Activated CD8-positive, alpha-beta memory T cell treated with anti-CD3 and anti-CD28 coated beads, Interleukin-2, amount 50 U/mL, for 1 hour (primary cell): ENCODE data around the gene RAB36.

Source experiments
- DNase-seq: peaks from one replicate; pipeline ENCODE4 v3.0.0-alpha.2; 2020; ENCODE audit errors: extremely low read depth

Gene RAB36

DNA sequence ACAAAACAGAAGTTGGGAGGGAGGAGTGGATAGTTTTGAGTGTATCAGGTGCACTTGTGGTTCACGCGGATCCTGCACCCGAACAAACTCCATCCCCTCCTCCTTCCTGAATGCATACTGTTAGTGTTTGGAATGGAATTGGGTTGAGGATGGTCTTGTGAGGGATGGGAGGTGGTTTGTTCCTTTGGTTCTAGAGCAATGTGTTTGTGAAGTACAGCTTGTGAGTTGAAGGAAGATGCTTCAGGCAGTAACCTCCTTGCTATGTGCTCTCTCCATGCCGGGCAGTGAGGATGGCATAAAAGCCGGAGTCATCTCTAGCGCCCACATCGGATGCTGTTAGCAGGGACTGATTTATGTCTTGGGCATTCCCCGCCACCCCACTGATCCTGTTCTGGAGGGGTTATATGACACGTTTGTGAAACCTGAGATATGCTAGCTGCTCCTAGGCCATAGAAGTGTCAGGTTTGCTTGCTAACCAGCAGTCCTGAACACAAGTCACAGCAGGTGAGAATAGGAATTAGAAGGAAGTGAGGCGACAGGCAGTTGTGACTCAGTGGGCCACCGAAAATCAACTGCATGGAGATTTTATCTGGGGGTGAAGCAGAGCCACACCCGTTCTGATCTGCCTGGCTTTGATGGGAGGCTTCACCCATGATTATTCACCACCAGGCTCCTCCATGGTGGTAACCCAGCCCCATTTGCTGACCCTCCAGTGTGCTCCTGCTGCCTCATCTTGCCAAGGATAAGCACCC lies 37.2 kb downstream of the RAB36 start:
- no peak for DNase-seq

DNA sequence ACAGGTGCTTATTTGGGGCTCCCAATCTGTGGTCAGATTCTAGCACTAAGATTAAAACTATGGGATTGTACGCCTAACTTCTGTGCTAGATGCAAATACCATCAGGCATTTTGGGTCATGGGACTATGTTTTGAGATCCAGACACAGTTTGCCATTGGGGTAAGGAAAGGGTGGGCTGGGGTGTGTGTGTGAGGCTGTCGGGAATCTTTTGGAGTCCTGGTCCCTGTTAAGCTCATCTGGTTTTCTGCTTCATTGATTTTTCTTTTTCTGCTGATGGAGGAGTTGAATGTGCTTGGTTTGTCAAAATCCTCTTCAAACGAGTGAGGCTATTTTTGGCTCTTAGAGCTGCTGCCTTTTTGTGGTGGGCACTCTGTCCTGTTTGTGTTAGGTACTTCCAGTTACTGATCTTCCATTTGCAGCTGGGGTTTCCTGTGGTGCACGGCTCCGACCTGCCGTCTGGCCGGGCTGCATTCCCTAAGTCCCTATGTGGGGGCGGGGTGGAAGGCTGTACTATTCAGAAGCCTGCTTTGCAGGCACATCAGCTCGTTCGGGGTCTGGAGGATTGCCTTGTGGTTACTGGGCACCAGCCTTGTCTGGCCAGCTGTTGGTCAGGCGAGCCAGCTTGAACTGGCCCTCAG lies 37.9 kb downstream of the RAB36 start:
- no peak for DNase-seq

DNA sequence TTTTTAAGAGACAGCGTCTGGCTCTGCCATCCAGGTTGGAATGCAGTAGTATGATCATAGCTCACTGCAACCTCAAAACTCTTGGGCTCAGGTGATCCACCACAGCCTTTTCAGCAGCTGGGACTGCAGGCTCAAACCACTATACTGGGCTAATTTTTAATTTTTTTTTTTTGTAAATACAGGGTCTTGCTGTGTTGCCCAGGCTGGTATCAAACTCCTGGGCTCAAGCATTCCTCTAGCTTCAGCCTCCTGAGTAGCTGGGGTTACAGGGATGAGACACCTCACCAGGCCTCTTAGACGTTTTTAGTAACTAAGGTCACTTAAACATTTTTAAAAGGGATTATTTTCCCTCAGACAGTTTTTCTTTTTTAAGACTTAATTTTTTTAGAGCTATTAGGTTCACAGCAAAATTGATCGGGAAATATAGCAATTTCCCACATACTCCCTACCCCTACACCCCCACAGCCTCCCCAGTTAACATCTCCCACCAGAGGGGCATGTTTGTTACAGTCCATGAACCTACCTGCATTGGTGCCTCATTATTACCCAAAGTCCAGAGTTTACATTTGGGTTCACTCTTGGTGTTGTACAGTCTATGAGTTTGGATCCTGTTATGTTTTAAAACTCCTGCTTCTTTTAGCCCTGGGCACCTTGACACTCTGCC lies 39.0 kb downstream of the RAB36 start:
- DNase-seq = no peak

DNA sequence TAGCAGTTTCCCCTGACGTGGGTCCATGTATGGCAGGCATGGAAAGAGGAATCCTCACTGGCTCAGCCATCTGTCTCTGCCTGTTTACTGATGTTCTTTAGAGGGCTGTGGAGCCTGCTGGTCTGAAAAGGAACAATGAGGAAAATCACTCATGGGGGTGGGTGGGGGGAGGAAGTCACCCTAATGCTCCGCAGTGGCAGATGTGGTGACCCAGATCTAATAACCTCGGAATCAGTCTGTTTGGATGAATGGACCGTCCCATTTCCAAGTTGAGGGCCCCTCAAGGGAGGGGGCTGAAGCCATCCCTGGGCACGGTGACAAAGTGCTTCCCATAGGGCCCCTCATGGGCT lies 39.5 kb downstream of the RAB36 start:
- DNase-seq = no peak

DNA sequence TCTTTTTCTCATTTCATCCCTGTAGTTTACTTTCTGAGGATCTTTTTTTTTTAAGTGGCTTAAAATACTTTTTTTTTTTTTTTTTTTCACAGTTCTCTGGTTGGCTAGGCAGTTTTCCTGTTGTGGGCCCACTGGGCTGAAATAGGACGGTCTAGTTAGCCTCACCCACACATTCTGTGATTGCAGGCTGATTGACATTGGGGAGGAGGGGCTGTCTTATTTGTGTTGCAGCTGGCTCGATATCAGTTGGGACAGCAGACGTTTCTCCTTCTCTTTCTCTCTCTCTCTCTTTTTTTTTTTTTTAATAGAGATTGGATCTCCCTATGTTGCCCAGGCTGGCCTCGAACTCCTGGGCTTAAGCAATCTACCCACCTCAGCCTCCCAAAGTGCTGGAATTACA lies 41.9 kb downstream of the RAB36 start:
- no peak for DNase-seq

DNA sequence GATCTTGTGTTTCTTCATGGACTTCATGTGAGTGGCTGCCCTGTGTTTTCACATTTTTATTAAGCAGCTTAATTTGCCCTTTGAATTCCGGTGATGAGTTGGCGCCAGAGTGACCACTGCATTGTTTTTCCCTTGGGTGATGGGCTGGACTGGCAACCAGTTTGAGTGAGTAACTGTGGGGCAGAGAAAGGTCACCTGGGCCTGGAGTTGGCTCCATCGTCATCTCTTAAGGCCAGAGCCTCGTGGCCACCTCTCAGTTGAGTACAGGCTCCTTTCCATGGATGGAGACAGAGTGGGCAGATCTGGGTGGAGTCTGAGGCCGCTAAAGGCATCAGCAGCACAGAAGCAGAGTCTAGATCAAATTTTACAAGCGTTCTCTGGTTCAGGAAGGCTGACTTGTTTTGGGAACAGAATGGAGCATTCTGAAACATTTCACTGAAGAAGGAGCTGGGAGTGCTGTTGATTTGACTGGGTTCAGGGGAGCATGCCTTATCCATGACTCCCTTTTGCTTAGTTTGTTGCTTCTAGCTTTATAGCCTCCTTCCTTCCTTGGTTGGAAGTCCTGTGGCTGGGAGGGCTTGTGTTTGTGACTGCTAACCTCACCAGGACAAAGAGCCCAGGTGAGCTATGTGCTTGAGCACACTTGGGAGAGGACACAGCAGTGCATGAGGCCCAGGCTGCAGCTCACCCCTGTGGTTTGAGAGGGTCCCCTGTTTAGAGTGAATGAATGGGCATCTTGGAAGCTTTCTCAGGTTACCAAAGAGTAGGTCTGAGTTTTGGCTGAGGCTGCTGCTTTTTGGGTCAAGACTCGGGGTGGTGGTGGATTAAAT lies 42.8 kb downstream of the RAB36 start:
- DNase-seq = no peak

DNA sequence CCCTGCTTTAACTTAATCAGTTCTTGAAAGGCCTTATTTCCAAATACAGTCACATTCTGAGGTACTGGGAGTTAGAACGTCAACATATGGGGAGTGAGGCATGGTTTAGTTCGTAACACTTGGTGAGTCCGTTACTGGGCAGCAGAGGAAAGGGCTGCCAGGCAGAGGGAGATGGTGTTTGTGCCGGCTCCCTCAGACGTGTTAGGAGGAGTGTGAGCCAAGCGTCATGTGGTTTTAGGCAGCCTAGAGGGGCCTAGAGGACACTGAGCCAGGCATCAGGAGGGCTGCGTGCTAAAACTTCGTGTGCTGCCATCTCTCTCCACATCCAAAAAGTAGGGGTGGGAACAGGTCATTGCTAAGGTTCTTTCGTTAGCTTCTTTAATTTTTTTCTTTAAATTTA lies 45.2 kb downstream of the RAB36 start:
- DNase-seq = no peak

DNA sequence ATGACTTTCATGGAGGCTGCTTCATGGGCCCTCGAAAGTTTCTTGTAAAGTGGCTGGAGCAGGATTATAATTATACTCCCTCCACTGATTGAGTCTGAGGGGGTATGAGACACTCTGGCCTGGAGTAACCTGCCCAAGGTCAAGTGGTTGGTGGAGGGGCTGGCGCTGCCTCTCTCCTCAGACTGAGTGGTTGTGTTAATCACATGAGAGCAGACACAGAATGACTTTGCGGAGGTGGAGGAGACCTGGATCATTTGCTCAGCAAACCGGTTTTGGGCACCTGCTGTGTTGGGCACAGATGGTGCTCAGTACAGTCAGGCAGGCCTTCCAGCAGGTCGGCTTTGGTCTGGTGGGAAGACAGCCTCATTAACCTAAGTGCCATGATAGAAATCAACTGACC lies 46.9 kb downstream of the RAB36 start:
- DNase-seq = no peak

DNA sequence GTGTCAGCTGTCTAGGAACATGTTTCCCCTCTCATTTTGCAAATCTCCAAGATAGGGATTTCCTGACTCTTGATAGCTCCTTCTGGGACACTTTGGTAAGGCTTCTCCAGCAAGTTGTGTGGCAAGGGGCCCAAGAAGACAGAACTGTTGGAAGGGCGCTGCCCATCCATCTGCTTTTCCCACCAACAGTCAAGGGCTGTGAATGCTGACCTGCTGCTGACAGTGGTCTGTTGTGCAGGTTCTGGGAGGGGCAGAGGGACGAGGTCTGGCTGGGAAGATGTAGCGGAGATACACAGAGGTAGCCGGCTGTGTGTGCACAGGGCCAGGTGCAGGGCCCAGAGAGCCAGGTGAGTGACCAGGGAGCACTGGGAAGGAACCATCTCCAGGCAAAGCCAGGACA lies 47.3 kb downstream of the RAB36 start:
- DNase-seq = no peak

DNA sequence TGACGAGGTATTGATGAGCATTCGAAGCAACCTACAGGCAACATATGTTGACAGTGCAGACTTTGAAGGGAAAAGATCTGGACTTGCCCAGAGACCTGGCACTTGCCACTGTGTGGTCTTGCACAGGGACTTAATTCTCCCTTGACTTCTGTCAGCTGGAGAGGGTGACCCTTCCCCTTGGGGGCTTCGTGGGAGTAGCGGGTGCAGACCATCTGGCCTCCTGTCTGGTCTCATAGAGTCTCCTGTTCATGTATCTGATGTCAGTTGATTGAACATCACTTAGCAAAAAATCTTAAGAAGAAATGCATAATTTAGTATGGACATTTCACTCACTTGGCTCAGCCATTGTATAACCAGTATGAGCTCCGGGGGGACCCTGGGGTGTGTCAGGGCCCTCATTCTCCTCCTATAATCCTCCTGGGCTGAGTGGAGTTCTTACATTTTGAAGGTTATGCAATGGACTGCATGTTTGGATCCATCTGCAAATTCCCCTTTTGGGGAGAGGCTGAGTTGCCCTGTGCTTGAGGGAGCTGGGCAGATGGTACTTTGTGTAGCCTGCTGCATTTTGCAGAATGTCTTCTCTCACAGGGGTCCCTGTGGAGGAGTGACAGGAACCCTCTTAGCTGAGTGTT lies 48.0 kb downstream of the RAB36 start:
- no peak for DNase-seq

DNA sequence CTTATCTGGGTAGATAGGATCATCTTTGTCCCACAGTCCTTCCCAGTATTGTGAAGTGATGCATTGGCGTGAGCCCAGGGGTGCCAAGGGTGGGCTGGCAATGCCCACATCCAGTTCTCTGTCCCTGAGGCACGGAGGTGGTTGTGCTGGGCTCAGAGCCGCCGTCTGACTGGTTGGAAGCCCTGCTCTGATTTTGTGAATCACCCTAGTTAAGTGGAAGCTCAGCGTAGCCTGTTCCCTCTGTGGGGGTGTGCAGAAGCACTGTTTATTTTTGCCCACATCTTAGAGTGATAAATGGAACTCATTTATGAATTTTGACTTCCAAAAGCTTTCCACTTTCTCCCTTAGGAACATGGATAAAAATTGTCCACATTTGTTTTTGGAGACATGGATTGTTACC lies 48.6 kb downstream of the RAB36 start:
- no peak for DNase-seq

DNA sequence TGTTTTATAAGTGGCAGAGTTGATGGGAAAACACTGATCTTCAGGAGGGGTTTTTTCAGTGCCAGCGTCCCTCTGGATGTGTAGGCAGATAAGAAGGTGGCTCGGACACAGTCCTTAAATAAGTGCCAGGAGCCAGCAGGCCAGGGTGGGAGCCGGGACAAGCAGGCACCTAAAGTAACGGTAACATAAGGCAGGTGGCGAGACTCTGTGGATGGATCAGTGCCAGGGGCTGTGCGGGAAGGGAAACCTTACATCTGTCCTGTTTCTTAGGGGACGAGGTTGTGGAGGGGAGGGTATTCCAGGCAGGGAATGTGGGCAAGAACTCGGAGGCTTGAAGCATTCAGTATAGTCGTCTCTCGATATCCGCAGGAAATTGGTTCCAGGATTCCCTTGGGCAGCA lies 50.9 kb downstream of the RAB36 start:
- no peak for DNase-seq

DNA sequence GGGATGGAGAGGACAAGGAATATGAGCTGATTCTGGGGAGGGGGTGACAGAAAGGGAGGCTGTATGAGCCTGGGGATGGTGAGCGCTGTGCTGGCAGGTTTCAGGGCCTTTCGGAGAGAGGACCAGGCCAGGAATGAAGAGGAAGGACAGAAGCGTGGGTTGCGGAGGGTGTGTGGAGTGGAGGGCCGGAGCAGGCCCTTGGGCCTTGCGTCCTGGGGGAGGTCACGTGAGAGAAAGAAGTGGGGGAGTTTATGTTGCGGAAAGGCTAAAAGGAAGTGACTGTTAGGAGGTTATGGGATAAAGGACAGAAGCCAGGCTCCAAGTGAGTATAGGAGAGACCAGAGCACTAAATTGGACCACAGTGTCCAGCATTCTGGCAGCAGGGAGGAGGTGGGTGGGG lies 52.6 kb downstream of the RAB36 start:
- DNase-seq = no peak

DNA sequence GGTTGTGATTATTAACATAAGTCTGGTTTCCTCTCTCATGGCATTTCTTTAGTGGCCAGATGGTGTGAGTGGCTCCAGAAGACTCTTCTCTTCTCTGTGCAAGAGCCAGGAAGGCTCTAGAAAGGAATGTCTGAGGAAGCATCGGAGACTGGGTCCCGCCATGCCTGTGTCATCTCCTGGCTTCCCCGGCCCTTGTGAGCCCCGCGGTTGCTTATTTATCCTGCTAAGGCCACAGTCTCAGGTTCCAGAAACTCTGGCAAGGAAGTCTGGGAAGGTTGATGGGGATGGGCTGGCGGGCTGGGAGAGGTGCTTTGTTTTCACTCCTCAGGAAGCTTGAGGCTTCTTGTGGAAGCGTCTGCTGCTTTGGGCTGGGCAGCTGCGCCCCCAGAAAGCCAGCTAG lies 53.9 kb downstream of the RAB36 start:
- no peak for DNase-seq

DNA sequence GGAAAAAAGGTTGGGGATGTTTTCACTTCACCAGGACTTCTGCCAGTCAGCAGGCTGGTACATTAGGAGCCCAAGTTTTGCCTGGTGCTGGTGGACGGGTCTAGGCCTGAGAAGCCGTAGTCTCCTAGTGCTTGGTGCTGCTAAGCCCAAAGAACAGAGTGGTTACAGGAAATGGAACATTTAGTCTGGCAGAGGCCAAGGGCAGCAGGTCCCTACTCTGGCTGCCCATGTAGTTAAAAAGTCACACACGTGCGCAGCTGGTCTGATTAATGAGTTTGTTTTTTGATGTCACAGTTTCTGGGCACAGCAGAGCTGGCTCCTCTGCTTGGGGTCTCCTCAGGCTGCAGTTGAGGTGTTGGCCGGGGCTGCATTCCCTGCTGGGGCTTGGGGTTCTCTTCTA lies 55.6 kb downstream of the RAB36 start:
- no peak for DNase-seq

DNA sequence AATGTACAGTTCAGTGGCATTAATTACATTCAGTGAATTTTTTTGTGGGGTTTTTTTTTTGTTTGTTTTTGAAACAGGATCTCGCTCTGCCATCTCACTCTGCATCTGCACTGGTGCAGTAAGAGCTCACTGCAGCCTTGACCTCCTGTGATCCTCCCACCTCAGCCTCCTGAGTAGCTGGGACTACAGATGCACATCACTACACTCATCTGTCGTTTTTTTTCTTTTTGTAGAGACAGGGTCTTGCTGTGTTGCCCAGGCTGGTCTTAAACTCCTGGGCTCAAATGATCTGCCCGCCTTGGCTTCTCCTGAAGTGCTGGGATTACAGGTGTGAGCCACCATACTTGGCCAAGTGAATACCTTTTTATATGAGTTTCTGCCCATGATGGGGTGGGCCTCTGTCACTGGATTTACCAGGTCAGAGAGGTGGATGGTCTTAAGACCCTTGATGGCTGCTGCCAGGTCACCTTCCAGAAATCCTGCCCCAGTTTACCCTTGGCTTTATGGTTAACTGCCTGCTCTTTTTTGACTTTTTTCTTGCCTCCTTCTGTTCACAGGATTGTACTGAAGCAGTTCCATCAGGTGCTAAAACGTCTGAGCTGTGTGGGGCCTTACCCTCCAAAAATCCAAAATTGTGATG lies 57.7 kb downstream of the RAB36 start:
- DNase-seq = no peak

DNA sequence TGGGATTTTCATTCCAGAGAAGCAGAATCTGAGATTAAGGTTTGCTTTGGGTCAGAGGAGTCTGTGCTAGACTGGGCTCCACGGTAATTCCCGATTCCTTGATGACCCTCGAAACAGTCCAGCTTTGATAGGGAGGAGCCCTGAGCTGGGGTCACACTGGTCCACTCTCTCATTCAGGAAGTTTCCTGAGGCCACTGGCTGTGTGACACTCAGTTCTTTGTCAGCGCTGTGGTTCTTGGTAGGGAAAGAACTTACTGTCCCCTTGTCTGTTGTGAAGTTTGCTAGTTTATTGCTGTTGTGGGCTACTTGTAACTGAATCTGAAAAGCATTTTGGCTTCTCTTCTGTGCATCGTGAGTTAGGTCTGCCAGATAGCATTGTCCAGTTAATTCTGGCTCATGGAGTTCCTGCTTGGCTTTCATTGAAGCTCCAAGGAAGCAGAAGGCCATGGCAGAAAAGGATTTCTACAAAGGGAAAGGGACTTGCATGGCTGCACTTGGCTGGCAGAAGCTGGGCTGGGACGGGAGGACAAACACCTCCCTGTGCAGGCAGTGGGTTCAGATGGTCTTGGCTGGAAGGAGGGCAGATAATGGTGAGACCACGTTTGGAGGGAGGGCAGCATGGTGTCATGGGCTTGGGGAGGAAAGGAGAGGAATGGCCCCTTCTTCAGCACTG lies 58.3 kb downstream of the RAB36 start:
- DNase-seq = no peak

DNA sequence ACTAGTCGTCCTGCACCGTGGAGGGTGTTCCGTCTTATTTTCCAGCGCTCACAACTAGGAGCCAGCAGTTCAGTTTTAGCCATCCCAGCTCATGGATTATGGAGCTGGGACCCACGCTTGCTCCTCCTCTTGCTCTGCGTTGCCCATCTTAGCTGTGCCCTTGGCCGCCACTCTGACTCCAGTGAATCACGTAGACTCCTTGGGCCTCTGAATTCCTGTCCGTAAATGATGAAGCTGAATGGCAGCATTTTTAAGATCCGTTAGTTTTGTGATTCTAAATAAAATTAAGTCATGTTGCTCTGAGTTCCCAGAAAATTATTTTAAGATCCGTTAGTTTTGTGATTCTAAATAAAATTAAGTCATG lies 58.8 kb downstream of the RAB36 start:
- DNase-seq = no peak

DNA sequence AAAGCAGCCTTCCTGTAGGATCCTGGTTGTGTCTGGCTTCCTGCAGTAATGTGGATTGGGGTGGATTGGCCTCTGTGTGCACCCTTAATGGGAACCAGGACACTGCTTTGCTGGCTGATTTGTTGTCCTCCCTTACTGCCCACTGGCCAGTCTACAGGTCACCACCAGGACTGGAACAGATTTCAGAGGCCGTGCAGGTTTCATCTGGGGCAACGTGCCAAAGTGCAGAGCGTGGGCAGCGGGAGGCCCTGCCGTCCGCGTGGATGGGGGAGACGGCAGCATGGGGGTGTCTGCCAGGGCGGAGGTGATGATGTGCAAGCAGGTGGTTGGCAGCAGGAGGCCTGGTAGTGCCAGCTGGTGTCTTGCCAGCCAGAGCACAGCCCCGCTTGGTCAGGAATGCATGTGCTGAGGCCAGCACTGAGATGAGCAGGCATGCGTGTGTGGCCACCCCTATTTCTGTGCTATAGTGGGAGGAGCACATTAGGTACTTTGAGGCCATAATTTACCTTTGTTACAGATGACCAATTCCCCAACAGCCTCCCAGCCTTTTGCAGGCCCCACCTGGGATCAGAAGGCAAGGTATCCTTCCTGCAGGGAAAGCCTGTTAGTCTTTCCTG lies 59.4 kb downstream of the RAB36 start:
- DNase-seq = no peak

DNA sequence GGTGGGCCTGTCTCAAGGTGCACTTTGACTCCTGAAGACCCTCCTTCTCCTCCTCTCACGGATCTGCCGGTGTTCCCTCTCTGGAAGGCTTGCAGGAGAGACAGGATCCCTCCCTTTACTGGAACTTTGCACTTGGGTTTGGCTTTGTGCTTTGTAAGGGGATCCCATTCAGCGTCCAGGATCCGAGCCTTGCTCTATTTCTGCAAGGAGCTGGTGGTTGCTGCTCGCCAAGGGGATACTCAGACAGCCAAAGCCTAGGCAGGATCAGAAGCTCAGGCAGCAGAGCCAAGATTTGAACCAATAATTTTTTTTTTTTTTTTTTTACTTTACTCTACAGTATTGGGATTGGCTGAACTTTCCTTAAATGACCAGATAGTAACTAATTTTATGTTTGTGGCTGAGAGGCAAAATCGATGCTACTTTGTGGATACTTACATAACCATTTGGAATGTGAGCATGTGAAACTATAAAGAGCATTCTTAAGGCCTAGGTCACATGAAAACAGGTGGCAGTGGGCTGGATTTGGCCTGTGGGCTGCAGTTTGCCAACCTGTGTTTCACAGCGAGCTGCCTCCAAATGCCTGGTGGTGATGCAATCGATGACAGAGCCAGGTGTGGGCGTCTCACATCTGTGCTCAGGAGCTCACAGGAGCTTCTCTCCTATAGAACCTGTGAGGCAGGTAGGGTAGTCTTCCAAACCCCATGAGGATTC lies 60.2 kb downstream of the RAB36 start:
- no peak for DNase-seq
